ENCODE measurements around the gene LRIG1.

The LRIG1 gene

DNA sequence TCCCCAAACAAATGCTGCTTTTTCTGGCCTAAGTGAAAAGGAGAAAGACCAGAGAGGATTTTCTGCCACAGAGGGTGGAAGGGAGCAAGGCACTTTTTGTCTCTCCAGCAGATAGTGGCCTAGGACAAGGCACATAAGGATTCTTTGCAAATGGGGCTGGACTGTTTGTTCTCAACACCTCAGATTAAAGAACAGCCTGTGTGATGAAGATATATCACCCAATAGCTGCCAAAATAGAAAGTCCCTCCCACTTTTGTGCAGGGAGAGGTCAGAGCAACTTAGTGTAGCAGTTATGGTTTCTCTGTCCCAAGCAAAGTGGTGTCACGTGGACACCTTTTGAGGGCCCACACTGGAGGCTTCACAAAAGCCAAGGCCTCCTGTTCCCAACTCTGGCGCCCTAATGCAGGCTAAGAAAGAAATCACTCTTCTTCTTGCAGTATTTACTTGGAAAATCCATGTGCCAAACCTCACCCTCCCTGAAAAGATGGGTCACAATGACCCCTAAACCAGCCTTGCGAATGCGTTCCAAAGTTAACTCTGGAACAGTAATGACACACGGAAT lies 84.9 kb downstream of the LRIG1 start:
- DNase-seq: no peak

- no peak for DNase-seq
Observed at GRCh38 chr3:66414846-66415245, 86.0 kb downstream of the LRIG1 start.

DNA sequence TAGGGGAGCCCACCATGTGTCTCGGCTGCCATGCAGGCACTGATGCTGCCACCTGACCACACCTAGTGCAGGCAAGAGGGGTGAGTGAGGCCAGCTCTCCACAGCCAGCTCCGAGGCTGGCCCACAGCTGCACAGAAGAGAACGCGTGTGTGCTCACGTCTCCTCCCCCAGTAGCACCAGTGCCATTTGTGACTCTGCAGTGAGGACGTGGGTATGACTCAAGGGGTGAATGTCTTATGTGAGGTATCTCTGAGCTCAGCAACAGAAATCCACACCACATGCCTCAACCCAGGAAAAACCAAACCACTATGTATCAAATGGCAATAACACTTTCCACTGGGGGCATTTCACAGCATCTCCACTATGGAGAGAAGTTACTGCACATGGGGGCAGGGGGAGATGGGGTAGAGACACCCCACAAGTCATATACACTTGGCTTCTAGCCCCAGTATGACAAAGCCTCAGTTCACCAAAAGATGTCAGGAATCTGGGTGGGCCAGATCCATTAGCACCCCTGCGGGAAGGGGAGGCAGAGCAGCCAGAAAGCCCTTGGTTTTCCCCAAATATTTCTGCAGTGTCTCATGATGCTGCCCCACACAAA lies 87.6 kb downstream of the LRIG1 start:
- DNase-seq: no peak

DNA sequence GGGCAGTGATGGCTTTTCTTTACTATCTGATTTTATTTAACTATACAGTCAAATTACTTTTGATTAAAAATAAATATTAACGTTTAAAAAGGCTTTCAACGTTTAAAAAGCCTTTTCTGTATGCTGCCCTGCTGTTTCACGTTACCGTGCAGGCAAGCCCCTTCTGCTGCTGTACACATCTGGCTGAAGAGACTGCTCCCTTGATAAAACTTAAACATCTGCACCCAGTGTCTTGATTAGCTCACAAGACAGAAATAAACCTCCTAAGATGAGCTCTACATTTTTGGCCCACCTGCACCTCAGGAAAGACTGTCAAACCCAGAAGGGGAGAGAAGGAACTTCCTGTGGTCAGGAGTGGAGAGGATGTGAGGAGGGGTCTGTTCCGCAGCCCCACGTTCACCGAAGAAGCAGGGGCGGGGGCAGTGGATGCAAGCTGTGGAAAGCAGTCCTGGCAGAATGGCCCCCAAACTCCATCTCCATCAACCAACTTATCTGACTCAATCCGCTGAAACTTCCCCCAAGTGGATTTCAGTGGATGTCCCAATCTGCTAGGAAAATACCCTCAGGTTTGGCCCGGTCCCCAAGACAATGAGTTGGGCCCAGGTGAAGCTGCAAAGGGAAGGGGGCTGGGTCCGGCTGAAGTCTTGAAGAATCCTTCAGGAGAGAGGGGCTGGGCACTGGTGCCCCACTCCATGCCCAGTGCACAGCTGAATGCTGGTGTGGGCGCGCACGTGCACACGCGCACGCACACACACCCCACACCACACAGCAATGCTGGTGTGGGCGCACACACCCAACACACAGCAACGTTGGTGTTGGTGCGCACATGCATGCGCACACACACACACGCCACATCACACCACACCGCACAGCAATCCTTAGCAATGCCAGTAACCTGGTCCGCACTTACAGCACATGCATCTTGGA lies 88.6 kb downstream of the LRIG1 start:
- no peak for DNase-seq

DNA sequence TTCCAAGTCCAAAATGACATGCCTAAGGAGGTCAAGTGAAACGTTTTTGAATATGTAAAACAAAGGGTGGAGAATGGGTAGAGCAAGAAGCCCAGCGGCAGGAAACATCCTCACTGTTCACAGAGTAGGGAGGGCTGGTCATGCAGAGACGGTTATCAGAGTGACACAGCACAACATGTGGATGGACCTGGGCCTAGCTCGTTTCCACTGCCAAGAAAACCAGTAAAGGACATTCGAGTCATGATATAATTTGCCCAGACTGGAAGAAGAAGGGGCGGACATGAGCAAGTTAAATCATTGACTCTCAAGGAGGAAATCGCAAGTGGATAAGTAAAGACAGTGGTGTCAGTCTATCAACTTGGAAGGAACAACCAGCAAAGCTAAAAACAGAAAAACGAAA lies 89.3 kb downstream of the LRIG1 start:
- no peak for DNase-seq

DNA sequence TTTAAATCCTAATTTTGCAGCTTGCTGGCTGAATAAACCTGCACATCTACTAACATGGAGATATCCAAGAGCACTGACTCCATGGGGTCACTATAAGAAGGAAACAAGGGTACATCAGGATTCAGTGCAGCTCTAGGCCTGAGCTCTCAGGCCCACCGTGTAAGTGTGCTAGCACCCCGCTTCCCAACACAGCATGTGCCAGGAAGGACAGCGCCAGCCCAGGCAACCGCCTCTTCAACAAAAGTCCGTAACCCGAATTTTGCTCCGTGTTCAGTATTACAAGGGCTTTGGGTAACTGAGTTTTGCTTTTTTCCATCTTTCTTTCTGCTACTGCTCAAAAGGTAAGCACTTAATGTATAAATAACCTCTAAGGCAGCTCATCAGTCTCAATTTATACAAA lies 89.8 kb downstream of the LRIG1 start:
- no peak for DNase-seq

DNA sequence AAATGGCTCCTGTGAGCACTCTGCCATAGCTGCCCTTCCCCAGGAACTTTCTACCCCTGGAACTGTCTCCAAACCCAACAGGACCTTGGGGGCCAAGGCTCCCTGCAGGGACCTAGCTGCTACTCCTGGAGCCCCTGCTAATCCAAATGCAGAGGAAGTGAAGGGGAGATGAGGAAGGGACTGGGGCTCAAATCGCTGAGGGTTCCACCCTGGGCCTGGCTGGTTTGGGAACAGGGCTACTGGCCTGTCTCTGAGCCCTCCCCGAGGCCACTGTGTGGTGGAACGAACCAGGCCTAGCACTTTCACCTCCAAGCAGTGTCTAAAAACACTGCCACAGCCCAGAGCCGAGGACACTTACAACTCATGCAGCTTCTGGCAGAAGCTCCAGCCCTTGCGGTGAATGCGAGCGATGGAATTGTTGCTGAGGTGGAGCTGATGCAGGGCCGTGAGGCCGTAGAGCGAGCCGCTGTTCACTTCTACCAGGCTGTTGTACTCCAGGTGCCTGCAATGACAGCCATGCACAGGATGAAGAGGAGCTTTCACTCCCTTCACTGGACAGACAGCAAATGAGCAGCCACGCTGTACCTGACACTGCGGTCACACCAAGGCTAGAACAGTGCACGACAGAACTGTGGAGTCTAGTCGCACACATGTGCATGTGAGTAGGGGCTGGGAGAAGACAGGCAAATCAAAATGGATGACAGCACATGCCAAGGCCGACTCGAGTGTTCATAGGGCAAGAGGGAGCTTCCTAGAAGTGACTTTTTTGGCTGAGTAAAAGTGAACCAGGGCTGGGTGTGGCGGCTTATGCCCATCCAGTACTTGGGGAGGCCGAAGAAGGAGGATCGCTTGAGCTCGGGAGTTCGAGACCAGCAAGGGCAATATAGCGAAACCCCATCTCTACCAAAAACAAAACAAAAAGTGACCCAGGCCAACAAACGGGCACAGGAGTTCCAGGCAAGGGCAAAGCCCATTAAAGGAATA lies 90.8 kb downstream of the LRIG1 start:
- no peak for DNase-seq

DNA sequence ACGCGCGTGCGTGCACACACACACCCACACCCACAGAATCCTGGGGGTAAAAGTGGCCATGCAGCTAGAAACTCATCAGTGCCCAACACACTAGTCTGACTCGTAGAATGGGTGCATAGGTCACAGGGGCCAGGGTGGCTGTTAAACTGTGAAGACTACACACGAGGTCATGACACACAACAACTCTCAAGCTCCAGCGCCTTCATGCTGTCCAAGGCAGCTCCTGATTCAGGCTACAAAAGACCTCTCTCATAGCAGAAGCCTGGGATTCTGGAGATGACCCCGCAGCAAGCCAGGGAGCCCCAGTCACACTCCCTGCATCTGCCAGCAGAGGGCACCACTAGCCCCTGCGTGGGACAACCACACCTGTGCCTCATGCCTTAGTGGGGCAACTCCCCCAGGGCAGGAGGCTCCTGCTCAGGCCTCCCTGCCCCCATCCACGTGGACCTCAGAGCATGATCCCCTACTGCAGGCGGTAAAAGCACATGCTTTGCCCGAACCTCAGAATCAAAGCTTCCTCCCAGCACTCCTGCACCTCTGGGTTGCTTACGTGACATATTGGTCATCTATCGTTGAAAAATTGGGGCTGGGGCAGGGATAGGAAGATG lies 93.1 kb downstream of the LRIG1 start:
- no peak for DNase-seq

GRCh38 chr3:66406831-66407610 lies 93.8 kb downstream of the LRIG1 start:
- no peak for DNase-seq

DNA sequence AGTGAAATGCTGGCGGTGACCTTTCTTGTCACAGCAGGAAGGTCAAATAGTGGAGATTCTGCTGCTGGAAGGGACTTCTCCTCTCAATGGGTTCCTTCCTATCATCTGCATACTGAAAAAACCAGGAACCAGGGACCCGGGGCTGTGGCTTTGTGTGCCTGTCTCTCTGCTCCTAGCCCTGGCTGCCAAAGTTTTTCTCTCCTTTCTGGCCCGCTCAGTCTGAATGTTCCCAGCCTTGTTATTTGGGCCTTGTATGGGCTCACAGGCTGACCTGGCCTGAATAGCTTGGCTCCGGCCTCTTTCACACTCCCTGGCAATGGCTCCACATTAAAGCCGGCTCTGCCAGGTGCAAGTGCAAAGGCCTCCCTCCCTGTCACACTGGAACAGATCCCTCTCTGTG lies 94.7 kb downstream of the LRIG1 start:
- no peak for DNase-seq

- DNase-seq: no peak
Observed at GRCh38 chr3:66405701-66406091, 95.1 kb downstream of the LRIG1 start.

DNA sequence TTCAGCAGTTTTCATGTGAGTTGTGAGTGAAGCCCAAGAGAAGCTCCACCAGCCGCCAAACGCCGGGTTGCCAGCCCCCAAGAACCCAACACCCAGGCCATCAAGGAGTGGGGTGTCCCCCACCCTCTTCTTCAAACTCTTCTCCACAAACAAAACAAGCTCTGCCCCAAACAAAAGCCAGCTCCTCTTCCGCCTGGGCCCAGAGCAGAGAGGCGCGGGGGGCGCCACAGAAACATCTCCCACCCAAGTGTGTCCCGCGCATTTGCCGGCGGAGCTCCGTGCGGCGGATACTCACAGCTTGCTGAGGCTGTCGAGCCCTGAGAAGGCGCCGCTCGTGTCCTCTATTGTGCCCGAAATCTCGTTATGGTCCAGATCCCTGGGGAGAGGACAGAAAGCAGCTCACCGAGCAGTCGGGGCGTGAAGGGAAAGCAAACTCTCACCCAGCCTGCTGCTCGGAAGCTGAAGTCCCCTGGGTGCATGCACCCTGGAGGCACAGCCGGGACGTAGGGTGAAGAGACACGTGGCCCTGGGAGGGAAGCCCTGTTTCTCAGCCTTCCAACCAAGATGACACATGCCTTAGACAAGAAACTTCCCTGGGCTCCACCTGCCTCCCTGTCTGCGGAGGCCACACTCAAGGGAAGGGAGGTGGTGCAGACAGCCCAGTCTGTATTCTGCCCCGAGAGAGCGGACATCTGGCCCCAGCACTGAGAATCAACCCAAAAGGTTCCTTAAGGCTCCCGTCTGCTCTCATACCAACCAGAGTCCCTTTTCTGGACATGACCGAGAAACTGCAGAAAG lies 95.7 kb downstream of the LRIG1 start:
- no peak for DNase-seq

DNA sequence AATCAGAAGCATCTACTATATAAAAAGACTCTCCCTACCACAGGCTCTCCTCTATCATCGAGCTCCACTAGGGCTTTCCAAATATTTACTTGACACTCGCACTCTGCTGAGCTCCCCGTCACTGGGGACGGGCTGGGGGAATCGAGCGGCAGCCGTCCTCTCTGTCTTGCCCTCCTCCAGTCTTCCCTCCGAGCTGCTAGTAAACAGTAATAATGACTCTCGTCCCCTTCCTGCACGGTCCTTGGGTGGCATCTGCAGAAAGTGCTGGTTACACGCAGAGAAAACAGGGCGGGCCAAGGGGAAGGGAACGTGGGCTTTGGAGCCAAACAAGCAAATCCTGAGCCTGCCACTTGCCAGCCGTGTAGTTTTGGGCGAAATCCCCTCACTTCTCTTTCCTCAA lies 96.6 kb downstream of the LRIG1 start:
- no peak for DNase-seq

- no peak for DNase-seq
Observed at GRCh38 chr3:66403323-66403990, 97.4 kb downstream of the LRIG1 start.

DNA sequence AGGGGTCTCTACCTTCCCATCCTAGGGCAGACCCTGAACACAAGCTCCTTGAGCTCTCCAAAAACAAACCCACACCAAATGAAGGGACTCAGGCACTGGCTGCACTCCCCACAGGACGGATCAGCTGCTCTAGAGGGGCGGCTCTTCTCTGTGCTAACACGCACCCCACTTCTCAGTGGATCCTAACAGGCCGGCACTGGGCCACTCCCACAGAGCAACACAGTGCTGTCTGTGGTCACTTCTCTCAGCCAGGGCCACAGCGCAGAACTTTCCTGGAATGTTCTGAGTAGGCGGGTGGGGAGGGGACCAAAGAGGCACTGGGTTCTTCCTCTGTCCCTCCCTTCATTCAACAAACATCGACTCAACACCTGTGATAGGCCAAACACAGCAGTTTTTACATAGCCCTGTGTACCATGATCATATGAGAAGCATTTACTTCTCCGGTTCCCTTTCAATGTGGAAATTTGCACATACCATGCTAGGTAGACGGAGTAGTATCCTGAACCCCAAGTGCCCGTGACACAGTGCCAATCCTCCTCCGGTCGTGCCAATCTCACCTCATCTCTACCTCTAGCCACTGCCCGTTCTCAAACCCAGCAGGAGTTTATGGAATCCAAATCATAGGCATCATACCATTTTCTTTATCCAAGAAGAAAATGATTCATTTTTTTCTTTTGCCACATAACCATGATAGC lies 98.1 kb downstream of the LRIG1 start:
- DNase-seq: no peak

DNA sequence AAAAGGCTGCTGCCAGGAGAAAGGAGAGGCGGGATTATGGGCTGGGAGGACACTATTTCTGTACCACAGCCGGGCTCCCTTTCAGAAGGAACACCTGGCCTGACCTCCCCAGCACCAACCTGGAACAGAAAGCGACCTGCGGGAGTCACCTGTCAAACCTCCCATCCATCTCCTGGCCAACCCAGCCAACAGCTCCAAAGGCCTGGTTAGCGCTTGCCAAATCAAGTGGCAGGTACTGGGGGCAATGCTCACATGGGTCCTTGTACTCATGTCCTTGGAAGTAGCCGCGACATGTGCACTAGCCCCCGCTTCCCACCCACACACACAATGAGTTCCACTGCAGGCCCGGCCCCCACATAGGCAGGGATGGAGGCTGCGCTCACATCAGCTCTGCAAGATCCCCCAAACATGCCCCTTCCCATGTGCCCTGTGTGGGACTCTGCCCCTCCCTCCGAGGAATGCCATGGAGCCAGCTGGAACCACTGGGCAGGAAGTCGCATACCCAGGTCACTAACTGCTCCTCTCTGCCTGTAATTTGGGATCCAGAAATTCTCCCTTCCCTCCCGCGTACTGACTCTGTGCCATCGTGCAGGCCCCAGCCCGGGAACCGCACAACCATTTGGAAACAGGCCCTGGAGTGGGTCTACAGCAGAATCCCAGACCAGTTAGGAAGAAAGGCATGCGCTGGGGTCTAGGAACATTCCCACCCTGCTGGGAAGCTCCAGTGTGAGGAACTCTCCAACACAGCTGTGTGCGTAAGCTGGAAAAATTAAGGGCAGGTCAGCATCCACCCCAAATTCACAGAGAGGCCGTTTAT lies 98.9 kb downstream of the LRIG1 start:
- DNase-seq: no peak

DNA sequence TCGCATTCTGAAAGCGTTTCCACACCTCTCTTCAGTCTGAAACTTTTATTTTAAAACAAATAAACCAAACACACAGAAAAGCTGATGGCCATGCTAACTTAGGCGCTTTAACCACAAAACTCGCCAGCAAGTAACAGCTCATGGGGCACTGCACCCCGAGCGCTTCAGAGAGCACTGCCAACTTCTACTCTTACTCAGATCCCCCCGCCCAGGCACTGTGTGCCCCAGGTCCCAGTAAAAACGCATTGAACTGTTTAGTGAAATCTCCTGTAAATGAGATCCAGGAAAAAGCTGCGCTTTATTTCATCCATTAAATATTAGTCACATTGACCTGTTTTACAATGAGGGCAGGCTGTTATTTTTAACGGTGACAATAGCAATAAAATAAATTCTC lies 99.7 kb downstream of the LRIG1 start:
- DNase-seq: no peak

- no peak for DNase-seq
Observed at GRCh38 chr3:66400411-66401156, 100.2 kb downstream of the LRIG1 start.

Measured in GOT3 (cell line).